Cardiac fibroblast (primary cell): ENCODE data around the gene DNAJC4.

Experiments used
- DNase-seq, 2 donors: peaks; one replicate each; pipeline versions ENCODE4 v3.0.0 to v3.0.0-alpha.2; 2010; ENCODE audit warnings: low read depth in 2 of 2
- H3K4me3 ChIP-seq, 2 donors: replicated peaks in 1 of 2; 1 replicate in 1 of 2; 2 replicates in 1 of 2; pipeline ENCODE4 v1.5.1; 2011; ENCODE audit warnings: low read depth in 2 of 2, low read length in 2 of 2, mild to moderate bottlenecking in 2 of 2, moderate library complexity in 1 of 2
- CTCF ChIP-seq: IDR thresholded peaks from one replicate; pipeline ENCODE4 v1.5.1; 2011; ENCODE audit warnings: low read depth, mild to moderate bottlenecking, low read length, inconsistent platforms

Gene DNAJC4

GRCh38 chr11:64258356-64258755 is 28.0 kb downstream of the DNAJC4 start:
- TF ChIP-seq CTCF, result no peak
- no peak overlapping the region for H3K4me3 ChIP-seq
- DNase-seq, result no peak

- TF ChIP-seq CTCF, result no peak
- DNase-seq, result no peak
- H3K4me3 ChIP-seq, result no peak overlapping the region
Observed at GRCh38 chr11:64258946-64259532, 28.7 kb downstream of the DNAJC4 start.

- no peak for DNase-seq
- TF ChIP-seq CTCF, result no peak
- H3K4me3 ChIP-seq, result no peak overlapping the region
Observed at GRCh38 chr11:64259533-64260067, 29.3 kb downstream of the DNAJC4 start.

GRCh38 chr11:64260147-64260708 is 29.9 kb downstream of the DNAJC4 start:
- H3K4me3 ChIP-seq, result no peak overlapping the region
- TF ChIP-seq CTCF, result no peak
- DNase-seq, result no peak

- DNase-seq, result no peak
- no peak for TF ChIP-seq CTCF
- H3K4me3 ChIP-seq, result no peak overlapping the region
Observed at GRCh38 chr11:64261556-64262080, 31.3 kb downstream of the DNAJC4 start.

- no peak for TF ChIP-seq CTCF
- no peak overlapping the region for H3K4me3 ChIP-seq
- no peak for DNase-seq
Observed at GRCh38 chr11:64262271-64263002, 32.1 kb downstream of the DNAJC4 start.
